GM18861 (cell line): Measurements from ENCODE around the gene TAF4B.
"Not testable (repeated sequence)": the region's sequence is repeated elsewhere in the genome, so short reads cannot be mapped to it uniquely, and the experiment has no call there.

Experiments used
- ATAC-seq: cut with Tn5 transposase; IDR thresholded peaks from one replicate; pipeline ENCODE4 v1.9.1; 2021; ENCODE audit not compliant: unreplicated experiment

Gene TAF4B

DNA sequence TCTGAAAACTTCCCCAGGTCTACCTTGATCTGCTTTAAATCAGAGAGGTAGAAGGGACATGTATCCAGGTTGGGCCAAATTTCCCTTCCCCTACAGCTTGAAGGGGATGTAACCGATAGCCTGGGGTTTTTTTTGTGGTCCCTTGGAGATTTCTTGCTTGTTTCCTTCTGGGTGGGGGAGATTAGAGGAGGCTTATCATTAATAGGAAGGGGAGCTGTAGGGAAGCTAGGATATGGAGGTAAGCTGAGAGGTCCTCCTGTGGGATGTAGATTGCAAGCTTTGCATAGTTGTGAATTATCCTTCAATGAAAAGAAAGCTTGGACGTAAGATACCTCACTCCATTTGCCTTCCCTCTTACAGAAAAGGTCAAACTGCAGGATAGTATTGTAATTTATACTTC lies 11.1 kb downstream of the TAF4B start:
- not testable (repeated sequence) for ATAC-seq

DNA sequence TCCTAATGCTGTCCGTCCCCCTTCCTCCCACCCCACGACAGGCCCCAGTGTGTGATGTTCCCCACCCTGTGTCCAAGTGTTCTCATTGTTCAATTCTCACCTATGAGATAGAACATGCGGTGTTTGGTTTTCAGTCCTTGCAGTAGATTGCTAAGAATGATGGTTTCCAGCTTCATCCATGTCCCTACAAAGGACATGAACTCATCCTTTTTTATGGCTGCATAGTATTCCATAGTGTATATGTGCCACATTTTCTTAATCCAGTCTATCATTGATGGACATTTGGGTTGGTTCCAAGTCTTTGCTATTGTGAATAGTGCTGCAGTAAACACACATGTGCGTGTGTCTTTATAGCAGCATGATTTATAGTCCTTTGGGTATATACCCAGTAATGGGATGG lies 12.5 kb downstream of the TAF4B start:
- ATAC-seq: not testable (repeated sequence)

DNA sequence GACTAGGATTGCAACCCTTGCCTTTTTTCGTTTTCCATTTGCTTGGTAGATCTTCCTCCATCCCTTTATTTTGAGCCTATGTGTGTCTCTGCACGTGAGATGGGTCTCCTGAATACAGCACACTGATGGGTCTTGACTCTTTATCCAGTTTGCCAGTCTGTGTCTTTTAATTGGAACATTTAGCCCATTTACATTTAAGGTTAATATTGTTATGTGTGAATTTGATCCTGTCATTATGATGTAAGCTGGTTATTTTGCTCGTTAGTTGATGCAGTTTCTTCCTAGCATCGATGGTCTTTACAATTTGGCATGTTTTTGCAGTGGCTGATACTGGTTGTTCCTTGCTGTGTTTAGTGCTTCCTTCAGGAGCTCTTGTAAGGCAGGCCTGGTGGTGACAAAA lies 16.1 kb downstream of the TAF4B start:
- ATAC-seq: not testable (repeated sequence)

DNA sequence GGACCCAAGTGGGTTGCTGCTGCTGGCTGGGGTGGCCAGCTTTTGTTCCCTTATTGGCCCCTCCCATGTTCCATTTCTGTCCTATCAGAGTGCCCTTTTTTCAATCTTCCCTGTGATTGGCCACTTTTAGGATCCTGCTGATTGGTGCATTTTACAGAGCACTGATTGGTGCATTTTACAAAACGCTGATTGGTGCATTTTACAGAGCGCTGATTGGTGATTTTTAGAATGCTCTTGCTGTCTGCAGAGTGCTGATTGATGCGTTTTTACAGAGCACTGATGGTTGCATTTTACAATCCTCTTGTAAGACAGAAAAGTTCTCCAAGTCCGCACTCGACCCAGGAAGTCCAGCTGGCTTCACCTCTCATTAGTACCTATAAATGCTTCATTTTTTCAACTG lies 19.2 kb downstream of the TAF4B start:
- not testable (repeated sequence) for ATAC-seq

DNA sequence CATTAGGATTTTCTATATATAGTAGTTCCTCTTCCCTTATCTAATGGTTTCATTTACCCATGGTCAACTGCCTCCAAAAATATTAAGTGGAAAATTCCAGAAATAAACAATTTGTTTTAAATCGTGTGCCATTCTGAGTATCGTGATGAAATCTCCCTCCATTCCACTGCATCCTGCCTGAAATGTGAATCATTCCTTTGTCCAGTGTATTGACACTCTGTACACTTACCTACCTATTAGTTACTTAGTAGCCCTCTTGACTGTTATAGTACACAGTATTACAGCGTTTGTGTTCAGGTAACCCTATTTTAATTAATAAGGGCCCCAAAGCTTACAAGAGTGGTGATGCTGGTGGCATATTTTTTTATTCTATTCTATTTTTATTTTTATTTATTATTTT lies 26.2 kb downstream of the TAF4B start:
- ATAC-seq: no peak

DNA sequence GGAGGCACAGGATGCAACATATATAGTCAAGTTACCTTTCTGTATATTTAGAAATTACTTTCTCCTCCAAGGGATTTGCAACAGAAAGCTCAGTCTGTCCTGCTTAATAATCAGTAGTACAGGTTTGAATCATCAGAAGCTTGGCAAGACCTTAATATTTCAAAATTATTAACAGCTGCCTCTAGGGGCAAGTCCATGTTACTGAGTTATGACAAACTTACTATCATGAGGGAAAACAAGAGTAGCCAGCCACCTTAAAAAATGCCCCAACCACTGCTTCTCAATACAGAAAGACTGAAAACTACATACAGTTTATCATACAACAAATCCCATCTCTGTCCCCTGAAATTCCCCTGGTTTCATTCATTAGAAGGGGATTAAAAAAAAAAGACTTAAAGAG lies 28.6 kb downstream of the TAF4B start:
- peak; percentile 42 for ATAC-seq

DNA sequence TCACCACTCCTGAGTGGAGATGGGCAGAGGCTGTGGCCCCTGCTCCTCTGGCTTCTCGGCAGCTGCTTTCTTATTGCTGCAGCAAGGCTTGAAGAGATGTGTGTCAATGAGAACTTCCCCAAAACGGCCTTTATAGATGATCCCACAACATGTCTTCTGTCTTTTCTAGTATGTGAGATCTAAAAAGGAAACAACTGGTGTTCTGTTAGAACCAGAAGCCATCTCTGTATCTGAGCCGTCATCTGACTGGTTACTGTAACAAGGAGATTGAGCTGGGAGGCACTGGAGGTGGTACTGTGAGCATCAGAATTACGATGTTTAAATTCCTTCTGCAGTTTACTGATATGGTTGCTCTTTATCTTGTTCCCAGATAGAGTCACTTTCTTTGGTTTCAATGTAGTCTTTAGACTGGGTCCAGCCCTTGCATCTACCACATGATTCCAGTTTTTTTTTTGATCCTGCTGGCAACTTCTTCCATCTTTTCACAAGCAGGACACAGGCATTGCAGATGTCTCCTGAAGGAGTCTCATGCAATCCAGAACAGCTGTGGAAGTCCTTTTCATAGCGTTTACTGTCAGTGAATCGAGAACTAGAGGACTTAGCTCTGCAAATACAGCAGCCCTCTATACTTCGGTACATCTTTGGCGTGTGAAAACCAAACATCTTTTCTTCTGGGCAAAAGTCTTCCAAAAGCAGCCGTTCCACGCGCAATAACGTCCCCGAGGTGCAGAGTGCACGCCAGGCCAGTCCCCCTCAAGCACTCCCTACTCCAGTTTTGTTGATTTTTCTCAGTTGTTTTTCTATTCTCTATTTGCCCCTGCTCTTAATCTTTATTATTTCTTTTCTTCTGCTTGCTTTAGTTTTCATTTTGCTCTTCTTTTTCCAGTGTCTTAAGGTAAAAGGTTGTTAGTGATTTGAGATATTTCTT lies 29.7 kb downstream of the TAF4B start:
- peak; percentile 39 for ATAC-seq

DNA sequence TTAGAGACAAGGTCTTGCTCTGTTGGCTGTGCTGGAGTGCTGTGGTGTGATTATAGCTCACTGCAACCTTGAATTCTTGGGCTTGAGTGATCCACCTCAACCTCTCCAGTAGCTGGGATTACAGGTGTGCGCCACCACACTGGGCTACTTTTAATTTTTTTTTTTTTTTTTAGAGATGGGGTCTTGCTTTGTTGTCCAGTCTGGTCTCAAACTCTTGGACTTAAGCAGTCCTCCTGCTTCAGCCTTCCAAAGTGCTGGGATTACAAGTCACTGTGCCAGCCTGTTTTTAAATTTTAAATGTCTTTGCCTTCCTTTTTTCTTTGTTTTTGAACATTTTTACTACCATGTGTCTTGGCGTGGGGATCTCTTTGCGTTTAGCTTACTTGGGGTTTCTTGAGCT lies 32.5 kb downstream of the TAF4B start:
- no peak for ATAC-seq

DNA sequence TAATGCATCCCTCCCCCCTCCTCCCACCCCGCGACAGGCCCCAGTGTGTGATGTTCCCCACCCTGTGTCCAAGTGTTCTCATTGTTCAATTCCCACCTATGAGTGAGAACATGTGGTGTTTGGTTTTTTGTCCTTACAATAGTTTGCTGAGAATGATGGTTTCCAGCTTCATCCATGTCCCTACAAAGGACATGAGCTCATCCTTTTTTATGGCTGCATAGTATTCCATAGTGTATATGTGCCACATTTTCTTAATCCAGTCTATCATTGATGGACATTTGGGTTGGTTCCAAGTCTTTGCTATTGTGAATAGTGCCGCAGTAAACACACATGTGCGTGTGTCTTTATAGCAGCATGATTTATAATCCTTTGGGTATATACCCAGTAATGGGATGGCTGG lies 33.2 kb downstream of the TAF4B start:
- not testable (repeated sequence) for ATAC-seq

DNA sequence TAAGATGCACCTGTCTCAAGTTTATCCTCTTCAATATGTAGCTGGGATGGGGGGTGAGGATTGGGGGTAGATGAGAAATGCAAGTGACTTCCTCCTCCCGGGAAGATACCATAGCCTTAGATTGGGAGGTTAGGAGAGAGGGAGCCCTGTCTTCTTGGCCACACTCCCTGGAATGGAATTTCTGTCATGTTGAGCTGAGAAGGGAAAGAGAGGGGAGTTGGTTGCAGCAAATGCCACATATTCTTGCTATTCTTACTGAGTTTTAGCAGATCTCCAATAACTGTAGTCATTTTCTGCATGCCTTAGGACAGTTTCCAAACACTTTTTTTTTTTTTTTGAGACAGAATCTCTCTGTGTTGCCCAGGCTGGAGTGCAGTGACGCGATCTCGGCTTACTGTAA lies 35.9 kb downstream of the TAF4B start:
- no peak for ATAC-seq

DNA sequence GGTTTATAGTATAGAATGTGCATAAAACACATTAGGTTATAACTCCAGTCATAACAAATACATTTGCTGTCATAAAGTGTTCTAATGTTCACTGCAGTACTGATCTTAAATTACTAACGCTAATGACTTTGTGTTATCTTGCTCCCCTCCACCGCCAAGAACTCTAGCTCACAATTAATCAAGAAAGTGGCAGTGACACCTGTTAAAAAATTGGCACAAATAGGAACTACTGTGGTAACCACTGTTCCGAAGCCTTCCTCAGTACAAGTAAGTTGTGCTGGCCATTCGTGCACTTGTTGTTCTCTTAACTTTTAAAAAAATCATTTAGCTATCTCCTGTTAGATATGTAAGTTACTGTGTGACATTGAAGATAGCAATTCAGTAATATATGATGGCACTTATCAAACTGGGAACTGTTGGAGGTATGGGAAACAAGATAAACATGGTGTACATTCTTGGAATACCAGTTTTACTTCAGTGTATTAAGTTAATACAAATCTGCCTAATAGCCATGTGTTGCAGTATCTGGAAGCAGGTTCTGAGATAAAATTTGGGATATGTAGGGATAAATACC lies 41.2 kb downstream of the TAF4B start:
- no peak for ATAC-seq

DNA sequence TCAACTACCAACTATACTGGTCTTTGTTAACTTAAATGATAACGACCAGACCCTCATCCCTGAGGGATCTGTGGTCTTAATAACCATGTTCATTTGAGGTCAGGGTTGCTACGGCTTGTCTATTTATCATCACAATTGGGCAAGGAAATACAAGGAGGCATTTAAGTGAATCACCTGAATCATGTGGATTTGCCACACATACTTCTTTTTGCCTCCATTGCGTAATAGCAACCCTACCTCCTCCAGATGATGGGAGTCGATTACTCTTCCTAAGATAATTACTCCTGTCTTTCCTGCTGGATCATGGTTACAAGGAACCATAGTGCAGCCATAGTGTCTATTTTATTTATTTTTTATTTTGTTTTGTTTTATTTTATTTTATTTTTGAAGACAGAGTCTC lies 42.2 kb downstream of the TAF4B start:
- ATAC-seq: no peak

DNA sequence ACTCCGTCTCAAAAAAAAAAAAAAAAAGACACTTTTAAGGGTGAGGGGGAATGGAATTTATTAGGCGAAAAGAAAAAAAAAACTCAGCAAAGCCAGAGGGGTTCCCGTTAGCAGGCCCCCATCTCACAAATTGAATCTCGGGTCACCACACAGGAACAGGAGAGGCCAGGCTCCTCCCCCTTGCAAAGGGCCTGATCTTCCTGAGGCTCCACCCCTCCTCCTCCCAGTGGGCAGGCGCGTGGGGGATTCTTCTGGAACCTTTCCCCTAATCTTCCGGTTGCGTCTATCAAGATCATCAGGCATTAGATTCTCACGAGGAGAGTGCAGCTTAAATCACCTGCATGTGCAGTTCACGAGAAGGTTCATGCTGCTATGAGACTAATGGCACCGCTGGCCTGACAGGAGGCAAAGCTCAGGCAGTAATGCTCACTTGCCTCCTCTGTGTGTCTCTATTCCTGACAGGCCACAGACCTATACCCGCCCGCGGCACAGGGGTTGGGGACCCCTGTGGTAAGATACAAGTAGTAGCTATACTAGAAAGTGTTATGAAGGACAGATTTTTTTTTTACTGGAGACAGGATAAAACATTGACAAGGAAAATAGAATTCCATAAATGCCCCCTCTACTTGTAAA lies 45.8 kb downstream of the TAF4B start:
- no peak for ATAC-seq

DNA sequence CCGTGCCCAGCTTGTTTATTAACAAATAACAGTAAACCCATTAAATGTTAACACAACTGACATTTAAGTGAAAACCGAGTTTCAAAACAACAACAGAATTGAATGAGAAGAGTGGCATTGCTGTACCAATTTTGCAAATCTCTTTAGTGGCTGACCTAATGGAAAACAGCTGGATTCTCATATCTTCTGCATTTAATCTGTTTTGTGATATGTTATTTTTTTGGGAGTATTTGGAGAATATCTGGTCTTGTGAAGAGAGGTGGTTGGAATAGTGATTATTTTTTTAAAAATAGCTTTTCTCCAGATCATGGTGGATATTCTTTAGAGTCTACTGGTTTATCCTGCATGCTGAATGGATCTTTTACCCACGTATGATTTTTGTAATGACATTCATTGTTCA lies 51.1 kb downstream of the TAF4B start:
- no peak for ATAC-seq

DNA sequence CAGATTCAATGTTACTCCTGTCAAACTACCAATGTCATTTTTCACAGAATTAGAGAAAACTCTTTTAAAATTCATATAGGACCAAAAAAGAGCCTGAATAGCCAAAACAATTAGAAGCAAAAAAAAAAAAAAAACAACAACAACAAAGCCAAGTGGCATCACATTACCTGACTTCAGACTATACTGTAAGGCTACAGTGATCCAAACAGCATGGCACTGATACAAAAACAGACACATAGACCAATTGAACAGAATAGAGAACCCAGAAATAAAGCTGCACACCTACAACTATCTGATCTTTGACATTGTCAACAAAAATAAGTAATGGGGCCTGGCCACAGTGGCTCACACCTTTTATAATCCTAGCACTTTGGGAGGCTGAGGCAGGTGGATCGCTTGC lies 53.2 kb downstream of the TAF4B start:
- no peak for ATAC-seq

DNA sequence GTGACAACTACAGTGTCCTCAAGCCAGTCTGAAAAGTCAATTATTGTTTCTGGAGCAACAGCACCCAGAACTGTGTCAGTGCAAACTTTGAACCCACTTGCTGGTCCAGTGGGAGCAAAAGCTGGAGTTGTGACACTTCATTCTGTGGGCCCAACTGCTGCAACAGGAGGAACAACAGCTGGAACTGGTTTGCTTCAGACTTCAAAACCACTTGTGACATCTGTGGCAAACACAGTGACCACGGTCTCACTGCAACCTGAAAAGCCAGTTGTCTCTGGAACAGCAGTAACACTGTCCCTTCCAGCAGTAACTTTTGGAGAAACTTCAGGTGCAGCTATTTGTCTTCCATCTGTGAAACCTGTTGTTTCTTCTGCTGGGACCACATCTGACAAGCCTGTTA lies 59.8 kb downstream of the TAF4B start:
- no peak for ATAC-seq

DNA sequence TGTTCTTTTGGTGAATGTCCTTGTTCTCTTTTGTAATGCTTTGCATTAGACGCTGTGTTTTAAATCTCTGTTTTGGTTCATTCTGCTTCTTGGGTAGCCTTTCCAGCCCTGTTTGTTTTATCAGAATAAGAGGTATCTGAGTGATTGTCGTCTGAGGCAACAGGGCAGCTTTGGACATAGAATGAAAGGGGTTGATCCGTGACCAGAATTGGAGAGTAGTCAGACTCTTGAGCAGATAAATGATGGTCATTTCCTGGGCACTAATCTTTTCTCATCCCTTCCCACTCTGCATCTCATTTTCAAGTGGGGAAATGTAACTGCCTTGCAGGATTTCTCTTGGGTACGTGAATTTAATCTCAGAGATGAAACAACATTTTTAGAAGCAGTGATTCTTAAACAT lies 61.4 kb downstream of the TAF4B start:
- ATAC-seq: no peak

DNA sequence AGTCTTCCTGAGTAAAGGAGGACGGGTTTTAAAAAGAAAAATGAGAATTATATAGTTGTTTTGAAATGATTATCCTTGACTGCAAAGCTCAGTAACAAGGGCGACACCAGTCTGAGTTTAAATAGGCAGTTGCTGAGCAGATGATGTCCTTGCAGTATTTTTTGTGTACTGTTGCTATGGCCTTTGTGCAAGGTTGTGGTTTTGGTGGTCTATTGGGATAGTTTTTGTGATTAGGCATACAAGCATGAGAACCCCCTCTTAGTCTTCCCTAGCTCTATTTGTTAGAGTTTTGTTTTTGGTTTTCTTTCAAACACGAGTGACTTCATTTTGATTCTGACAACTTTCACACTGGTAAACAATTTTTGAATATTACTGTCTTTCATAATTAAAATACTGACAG lies 64.1 kb downstream of the TAF4B start:
- no peak for ATAC-seq

DNA sequence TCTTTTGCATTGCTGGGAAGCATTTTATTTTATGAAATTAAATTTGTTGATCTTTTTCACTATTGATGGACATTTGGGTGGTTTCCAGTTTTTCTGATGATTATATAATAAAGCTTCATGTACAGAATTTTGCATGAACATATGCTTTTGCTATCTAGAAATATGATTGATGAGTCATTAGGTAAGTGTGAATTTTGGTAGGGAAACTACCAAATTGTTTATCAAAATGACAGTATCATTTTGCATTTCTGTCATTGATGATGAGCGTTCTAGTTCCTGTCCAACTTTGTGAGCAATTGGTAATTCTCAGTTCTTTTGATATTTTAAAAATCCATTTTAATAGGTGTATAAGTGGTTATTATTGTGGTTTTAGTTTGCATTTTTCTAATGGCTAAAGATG lies 67.7 kb downstream of the TAF4B start:
- no peak for ATAC-seq

DNA sequence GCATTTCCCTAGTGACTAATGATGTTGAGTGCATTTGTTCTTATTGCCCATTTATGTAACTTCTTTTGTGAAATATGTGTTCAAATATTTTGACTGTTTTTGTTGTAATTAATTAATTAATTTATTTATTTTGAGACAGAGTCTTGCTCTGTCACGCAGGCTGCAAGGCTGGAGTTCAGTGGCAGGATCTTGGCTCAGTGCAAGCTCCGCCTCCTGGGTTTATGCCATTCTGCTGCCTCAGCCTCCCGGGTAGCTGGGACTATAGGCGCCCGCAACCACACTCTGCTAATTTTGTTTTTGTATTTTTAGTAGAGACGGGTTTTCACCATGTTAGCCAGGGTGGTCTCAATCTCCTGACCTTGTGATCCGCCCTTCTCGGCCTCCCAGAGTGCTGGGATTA lies 71.9 kb downstream of the TAF4B start:
- no peak for ATAC-seq

DNA sequence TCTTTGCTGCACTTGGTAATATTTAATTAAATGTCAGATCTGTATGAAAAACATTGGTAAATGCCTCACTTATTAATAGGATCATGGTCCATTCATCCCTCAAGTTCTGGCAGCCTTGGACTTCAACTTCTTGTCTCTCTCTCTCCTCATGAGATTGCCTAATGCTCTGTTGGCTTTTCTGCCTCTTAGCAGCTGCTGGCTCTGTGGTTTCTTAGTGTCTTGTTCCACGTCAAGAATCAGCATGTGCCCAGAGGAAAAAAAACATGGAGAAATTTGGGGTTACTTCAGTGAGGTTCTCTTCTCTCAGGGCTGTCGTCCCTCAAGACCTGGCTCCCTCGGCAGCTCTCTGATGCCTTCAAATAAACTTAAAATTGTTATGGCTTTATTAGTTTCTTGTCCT lies 75.4 kb downstream of the TAF4B start:
- ATAC-seq: no peak

DNA sequence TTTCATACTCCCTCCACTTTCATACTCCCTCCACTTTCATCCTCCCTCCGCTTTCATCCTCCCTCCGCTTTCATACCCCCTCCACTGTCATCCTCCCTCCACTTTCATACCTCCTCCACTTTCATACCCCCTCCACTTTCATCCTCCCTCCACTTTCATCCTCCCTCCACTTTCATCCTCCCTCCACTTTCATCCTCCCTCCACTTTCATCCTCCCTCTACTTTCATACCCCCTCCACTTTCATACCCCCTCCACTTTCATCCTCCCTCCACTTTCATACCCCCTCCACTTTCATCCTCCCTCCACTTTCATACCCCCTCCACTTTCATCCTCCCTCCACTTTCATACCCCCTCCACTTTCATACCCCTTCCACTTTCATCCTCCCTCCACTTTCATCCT lies 77.0 kb downstream of the TAF4B start:
- ATAC-seq: not testable (repeated sequence)
